LNCAP (cell line): ENCODE results near the gene RABGGTB.

Experiments used
- CTCF ChIP-seq: fragments of 450-650 bp; IDR thresholded peaks from 2 replicates; pipeline ENCODE4 v1.5.1; 2017; ENCODE audit warnings: mild to moderate bottlenecking

Gene RABGGTB

GRCh38 chr1:75794382-75794781 is 8.3 kb downstream of the RABGGTB start:
- TF ChIP-seq CTCF, result no peak

- TF ChIP-seq CTCF, result no peak
These were observed 9.7 kb downstream of the RABGGTB start for GRCh38 chr1:75795703-75796193.

GRCh38 chr1:75796376-75797272 is 10.6 kb downstream of the RABGGTB start, which contains the start of gene MSH4:
TSS of gene MSH4 (plus strand) at chr1:75796882. CDS start at chr1:75796986, 104 bp downstream.
- TF ChIP-seq CTCF, result no peak

GRCh38 chr1:75797273-75797588 is 11.2 kb downstream of the RABGGTB start:
- TF ChIP-seq CTCF, result no peak

GRCh38 chr1:75797606-75798216 is 11.7 kb downstream of the RABGGTB start:
- TF ChIP-seq CTCF, result no peak

- TF ChIP-seq CTCF, result no peak
These were observed 22.9 kb downstream of the RABGGTB start for GRCh38 chr1:75808921-75809320.

GRCh38 chr1:75811211-75811981 is 25.3 kb downstream of the RABGGTB start:
- no peak for TF ChIP-seq CTCF
